GM18505 (cell line): Measurements from ENCODE around the gene LRRTM4.
"Not testable (repeated sequence)": the region's sequence is repeated elsewhere in the genome, so short reads cannot be mapped to it uniquely, and the experiment has no call there.

ENCODE experiments used
- ATAC-seq: cut with Tn5 transposase; IDR thresholded peaks from one replicate; pipeline ENCODE4 v1.9.1; 2021; ENCODE audit not compliant: unreplicated experiment
- POLR2A ChIP-seq: IDR thresholded peaks from 4 replicates; pipeline ENCODE4 v1.6.1; 2011; ENCODE audit warnings: borderline replicate concordance; ENCODE audit not compliant: insufficient read depth, insufficient read length; ENCODE audit errors: extremely low read depth

The LRRTM4 gene

DNA sequence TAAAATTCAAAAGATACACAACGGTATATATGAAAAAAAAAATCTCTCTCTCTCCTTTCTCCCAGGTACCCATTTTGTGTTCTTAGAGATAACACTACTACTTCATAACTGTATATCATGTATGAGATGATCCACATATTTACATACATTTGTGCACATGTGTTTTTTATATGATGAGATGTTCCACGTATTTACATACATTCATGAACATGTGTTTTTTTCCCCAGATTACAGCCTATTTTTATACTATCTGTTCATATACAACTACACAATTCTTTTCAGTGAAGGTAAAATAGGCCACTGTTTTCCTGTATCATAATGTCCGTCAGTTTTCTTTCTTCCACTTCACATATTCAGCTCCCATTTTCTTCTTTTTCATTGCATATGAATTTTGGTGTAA, 808.9 kb downstream of the LRRTM4 start:
- ATAC-seq, result no peak
- no peak for TF ChIP-seq POLR2A

GRCh38 chr2:76711490-76711889, 810.7 kb downstream of the LRRTM4 start:
- TF ChIP-seq POLR2A, result no peak
- ATAC-seq, result no peak

GRCh38 chr2:76700894-76701293, 821.3 kb downstream of the LRRTM4 start:
- no peak for TF ChIP-seq POLR2A
- ATAC-seq, result no peak

DNA sequence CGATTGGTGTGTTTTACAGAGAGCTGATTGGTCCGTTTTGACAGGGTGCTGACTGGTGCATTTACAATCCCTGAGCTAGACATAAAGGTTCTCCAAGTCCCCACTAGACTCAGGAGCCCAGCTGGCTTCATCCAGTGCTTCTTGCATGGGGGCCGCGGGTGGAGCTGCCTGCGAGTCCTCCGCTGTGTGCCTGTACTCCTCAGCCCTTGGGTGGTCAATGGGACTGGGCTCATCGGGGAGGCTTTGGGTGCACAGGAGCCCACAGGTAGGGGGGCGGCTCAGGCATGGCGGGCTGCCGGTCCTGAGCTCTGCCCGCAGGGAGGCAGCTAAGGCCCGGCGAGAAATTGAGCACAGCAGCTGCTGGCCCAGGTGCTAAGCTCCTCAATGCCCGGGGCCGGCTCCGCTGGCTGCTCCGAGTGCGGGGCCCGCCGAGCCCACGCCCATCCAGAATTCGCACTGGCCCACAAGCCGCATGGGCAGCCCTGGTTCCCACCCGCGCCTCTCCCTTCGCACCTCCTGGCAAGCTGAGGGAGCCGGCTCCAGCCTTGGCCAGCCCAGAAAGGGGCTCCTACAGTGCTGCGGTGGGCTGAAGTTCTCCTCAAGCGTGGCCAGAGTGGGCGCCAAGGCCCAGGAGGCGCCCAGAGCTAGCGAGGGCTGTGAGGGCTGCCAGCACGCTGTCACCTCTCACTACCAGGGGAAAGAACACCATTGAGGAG, 824.0 kb downstream of the LRRTM4 start:
- ATAC-seq, result not testable (repeated sequence)
